ENCODE measurements around the gene CUL5.

DNA sequence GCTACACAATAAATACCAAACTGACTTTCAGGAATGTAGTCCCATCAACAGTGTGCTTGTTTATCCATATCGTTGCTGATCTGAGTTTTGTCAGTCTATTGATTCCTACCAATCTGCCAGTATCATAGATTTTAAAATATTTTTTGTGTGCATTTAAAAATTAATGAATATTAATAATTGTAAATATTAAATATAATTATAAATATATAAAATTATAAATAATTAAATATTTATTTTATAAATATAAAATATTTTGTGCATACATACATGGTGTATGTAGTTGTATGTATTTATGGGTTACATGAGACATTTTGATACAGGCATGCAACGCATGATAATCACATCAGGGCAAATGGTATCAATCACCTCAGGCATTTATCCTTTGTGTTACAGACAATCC, 53.6 kb downstream of the CUL5 start:
- TF ChIP-seq POLR2A (IDR thresholded peaks at IDR 0.05; ENCODE audit: low read depth, low read length), result no peak
- no peak for TF ChIP-seq TAF1 (IDR thresholded peaks at IDR 0.05; ENCODE audit: low read depth, low read length)
